ENCODE measurements around the gene NFATC1.
A peak's percentile ranks its signal among the peaks of the same experiment; 100 is the strongest.

Gene NFATC1

DNA sequence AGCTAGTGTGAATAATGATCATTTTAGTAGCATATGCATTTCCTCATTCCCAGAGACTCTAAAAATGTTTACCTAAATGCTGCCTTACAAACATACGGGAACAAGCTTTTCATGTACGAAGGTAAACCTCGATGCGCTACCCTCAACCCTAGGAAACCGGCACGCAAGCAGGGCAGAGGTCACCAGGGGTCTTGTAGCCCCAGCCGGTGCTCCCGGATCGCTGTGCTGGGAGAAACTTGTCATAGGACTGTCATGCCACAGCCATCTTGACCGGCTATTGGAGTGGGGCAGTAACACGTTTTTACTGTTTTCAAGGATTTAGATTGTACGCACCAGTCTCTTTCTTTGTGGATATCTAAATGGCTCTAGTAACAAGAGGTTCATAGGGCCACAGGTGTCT, 34.8 kb upstream of the NFATC1 start:
- H4K91ac ChIP-seq (ENCODE audit: low read depth, low read length, poor library complexity): no peak overlapping the region
- no peak overlapping the region for H2AK5ac ChIP-seq (ENCODE audit: low read depth, low read length)
- H3K4me2 ChIP-seq (ENCODE audit: insufficient read depth, low read length, poor library complexity, severe bottlenecking): no peak overlapping the region
- H3K79me1 ChIP-seq (ENCODE audit: low read depth, low read length): no peaks in the 10 kb centered on the region
- H3K4me1 ChIP-seq (ENCODE audit: control insufficient read depth in 2 of 2, insufficient read depth in 1 of 2, low read depth in 1 of 2, low read length in 2 of 2): no peaks in the 10 kb centered on the region
- no peak overlapping the region for H3K9ac ChIP-seq (ENCODE audit: low read depth, low read length, poor library complexity)
- no peak overlapping the region for H3K18ac ChIP-seq (ENCODE audit: low read length)
- H2AFZ ChIP-seq (ENCODE audit: low read length): no peak overlapping the region
- H3K4ac ChIP-seq (ENCODE audit: low read length): no peak overlapping the region
- H3K36me3 ChIP-seq (replicated peaks in 1 of 2; ENCODE audit: control insufficient read depth in 2 of 2, insufficient read depth in 2 of 2, low read length in 2 of 2): peaks cover 17 to 64% of the 10 kb centered on the region in 2 donors
- DNase-seq (ENCODE audit: low spot score): no peak
- H2BK15ac ChIP-seq (ENCODE audit: low read length): no peak overlapping the region
- H3K27me3 ChIP-seq (ENCODE audit: control insufficient read depth in 3 of 3, insufficient read depth in 3 of 3, low read depth in 1 of 3, low read length in 3 of 3): no peaks in the 10 kb centered on the region
- H3K4me3 ChIP-seq (ENCODE audit: low read length in 2 of 2): no peak overlapping the region
- H2BK120ac ChIP-seq (ENCODE audit: low read depth, low read length): no peak overlapping the region
- H2BK12ac ChIP-seq (ENCODE audit: low read length): no peak overlapping the region
- H3K23ac ChIP-seq (ENCODE audit: low read depth, low read length, poor library complexity): no peak overlapping the region
- no peak overlapping the region for H2BK5ac ChIP-seq (ENCODE audit: low read length)
- H3K9me3 ChIP-seq (replicated peaks in 1 of 2; ENCODE audit: control insufficient read depth in 2 of 2, insufficient read depth in 1 of 2, low read depth in 1 of 2, low read length in 2 of 2): peaks cover 2 to 11% of the 10 kb centered on the region in 2 donors
- no peak overlapping the region for H4K8ac ChIP-seq (ENCODE audit: low read depth, low read length)
- H3K27ac ChIP-seq (replicated peaks; ENCODE audit: low read length): no peak overlapping the region
- WGBS, 2 donors (ENCODE audit: extremely low coverage in 2 of 2, insufficient read length in 2 of 2, insufficient replicate concordance in 1 of 2): no CpG with 5 or more reads among the region's 12 CpGs
- no peak overlapping the region for H3K14ac ChIP-seq (ENCODE audit: low read length)

DNA sequence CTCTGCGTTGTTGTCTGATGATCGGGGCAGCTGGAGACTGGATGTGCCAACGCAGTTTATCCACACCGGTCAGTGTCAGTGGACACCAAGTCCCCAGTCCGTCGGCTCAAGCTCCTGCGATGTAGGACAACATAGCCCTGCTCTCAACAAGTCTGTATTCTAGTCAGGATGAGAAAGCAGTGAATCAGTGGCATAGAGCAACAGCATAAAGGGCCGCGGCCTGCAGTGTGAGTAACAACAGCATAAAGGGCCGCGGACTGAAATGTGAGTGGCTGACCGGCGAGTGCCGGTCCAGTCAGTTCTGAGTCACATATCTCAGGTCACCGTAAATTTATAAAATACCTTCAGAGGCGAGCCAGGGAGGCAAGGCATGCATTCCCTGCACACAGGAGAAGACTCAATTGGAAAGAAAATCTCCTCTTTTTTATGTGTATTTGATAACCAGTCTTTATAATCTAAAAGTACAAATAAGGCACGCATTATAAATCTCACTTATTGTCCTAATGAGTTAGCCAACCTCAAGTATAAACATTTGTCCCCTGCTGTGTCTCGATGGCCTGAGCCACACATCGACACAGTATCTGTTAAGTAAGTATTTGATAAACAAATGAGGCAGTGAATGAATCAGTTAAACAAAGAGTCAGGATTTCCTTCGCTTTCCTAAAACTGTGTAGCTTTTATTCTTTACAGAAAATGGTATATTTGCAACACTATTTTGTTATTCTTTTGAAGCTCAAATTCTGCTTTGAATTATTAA, 33.8 kb upstream of the NFATC1 start:
- H3K4me1 ChIP-seq (ENCODE audit: control insufficient read depth in 2 of 2, insufficient read depth in 1 of 2, low read depth in 1 of 2, low read length in 2 of 2): no peaks in the 10 kb centered on the region
- no CpG with 5 or more reads among the region's 20 CpGs for WGBS, 2 donors (ENCODE audit: extremely low coverage in 2 of 2, insufficient read length in 2 of 2, insufficient replicate concordance in 1 of 2)
- H3K14ac ChIP-seq (ENCODE audit: low read length): no peak overlapping the region
- H3K23ac ChIP-seq (ENCODE audit: low read depth, low read length, poor library complexity): no peak overlapping the region
- no peak overlapping the region for H2AFZ ChIP-seq (ENCODE audit: low read length)
- H3K9me3 ChIP-seq (replicated peaks in 1 of 2; ENCODE audit: control insufficient read depth in 2 of 2, insufficient read depth in 1 of 2, low read depth in 1 of 2, low read length in 2 of 2): peaks cover 2 to 11% of the 10 kb centered on the region in 2 donors
- H2BK120ac ChIP-seq (ENCODE audit: low read depth, low read length): no peak overlapping the region
- no peak overlapping the region for H3K4ac ChIP-seq (ENCODE audit: low read length)
- no peak overlapping the region for H2BK5ac ChIP-seq (ENCODE audit: low read length)
- H4K8ac ChIP-seq (ENCODE audit: low read depth, low read length): no peak overlapping the region
- H2BK12ac ChIP-seq (ENCODE audit: low read length): no peak overlapping the region
- no peak for DNase-seq (ENCODE audit: low spot score)
- no peak overlapping the region for H3K18ac ChIP-seq (ENCODE audit: low read length)
- peaks cover 17 to 68% of the 10 kb centered on the region in 2 donors for H3K36me3 ChIP-seq (replicated peaks in 1 of 2; ENCODE audit: control insufficient read depth in 2 of 2, insufficient read depth in 2 of 2, low read length in 2 of 2)
- no peak overlapping the region for H3K27ac ChIP-seq (replicated peaks; ENCODE audit: low read length)
- peak overlapping the region in 1 of 2 donors; percentile 68 for H3K4me3 ChIP-seq (ENCODE audit: low read length in 2 of 2)
- no peak overlapping the region for H3K9ac ChIP-seq (ENCODE audit: low read depth, low read length, poor library complexity)
- H2AK5ac ChIP-seq (ENCODE audit: low read depth, low read length): no peak overlapping the region
- no peak overlapping the region for H3K4me2 ChIP-seq (ENCODE audit: insufficient read depth, low read length, poor library complexity, severe bottlenecking)
- no peak overlapping the region for H4K91ac ChIP-seq (ENCODE audit: low read depth, low read length, poor library complexity)
- no peaks in the 10 kb centered on the region for H3K27me3 ChIP-seq (ENCODE audit: control insufficient read depth in 3 of 3, insufficient read depth in 3 of 3, low read depth in 1 of 3, low read length in 3 of 3)
- no peaks in the 10 kb centered on the region for H3K79me1 ChIP-seq (ENCODE audit: low read depth, low read length)
- H2BK15ac ChIP-seq (ENCODE audit: low read length): no peak overlapping the region

DNA sequence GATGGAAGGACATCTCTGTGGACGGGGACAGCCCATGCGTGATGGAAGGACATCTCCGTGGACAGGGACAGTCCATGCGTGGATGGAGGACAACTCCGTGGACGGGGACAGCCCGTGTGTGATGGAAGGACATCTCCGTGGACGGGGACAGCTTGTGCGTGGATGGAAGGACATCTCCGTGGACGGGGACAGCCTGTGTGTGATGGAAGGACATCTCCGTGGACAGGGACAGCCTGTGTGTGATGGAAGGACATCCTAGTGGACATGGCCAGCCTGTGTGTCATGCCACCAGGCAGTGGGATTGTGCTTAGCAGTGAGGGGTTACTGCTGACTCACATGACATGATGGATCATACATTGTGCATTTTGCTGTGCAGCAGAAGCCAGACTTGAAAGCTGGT, 30.0 kb upstream of the NFATC1 start:
- no peak for DNase-seq (ENCODE audit: low spot score)
- Histone ChIP-seq H2BK5ac (ENCODE audit: low read length) (no peak overlapping the region), H3K4me1 (ENCODE audit: control insufficient read depth in 2 of 2, insufficient read depth in 1 of 2, low read depth in 1 of 2, low read length in 2 of 2) (no peaks in the 10 kb centered on the region), H3K36me3 (replicated peaks in 1 of 2; ENCODE audit: control insufficient read depth in 2 of 2, insufficient read depth in 2 of 2, low read length in 2 of 2) (peaks cover 18 to 49% of the 10 kb centered on the region in 2 donors), H2BK12ac (ENCODE audit: low read length) (no peak overlapping the region), H3K4me3 (ENCODE audit: low read length in 2 of 2) (no peak overlapping the region), H4K8ac (ENCODE audit: low read depth, low read length) (peak overlapping the region; percentile 78), H2AK5ac (ENCODE audit: low read depth, low read length) (no peak overlapping the region), H3K4ac (ENCODE audit: low read length) (no peak overlapping the region), H3K18ac (ENCODE audit: low read length) (no peak overlapping the region), H2BK15ac (ENCODE audit: low read length) (no peak overlapping the region), H4K91ac (ENCODE audit: low read depth, low read length, poor library complexity) (peak overlapping the region; percentile 64), H3K23ac (ENCODE audit: low read depth, low read length, poor library complexity) (peak overlapping the region; percentile 66), H2BK120ac (ENCODE audit: low read depth, low read length) (no peak overlapping the region), H3K27ac (replicated peaks; ENCODE audit: low read length) (no peak overlapping the region), H2AFZ (ENCODE audit: low read length) (no peak overlapping the region), H3K9me3 (replicated peaks in 1 of 2; ENCODE audit: control insufficient read depth in 2 of 2, insufficient read depth in 1 of 2, low read depth in 1 of 2, low read length in 2 of 2) (peaks cover 2 to 10% of the 10 kb centered on the region in 2 donors), H3K9ac (ENCODE audit: low read depth, low read length, poor library complexity) (no peak overlapping the region), H3K79me1 (ENCODE audit: low read depth, low read length) (no peaks in the 10 kb centered on the region), H3K27me3 (ENCODE audit: control insufficient read depth in 3 of 3, insufficient read depth in 3 of 3, low read depth in 1 of 3, low read length in 3 of 3) (no peaks in the 10 kb centered on the region), H3K14ac (ENCODE audit: low read length) (no peak overlapping the region), H3K4me2 (ENCODE audit: insufficient read depth, low read length, poor library complexity, severe bottlenecking) (no peak overlapping the region)
- no CpG with 5 or more reads among the region's 13 CpGs for WGBS, 2 donors (ENCODE audit: extremely low coverage in 2 of 2, insufficient read length in 2 of 2, insufficient replicate concordance in 1 of 2)

DNA sequence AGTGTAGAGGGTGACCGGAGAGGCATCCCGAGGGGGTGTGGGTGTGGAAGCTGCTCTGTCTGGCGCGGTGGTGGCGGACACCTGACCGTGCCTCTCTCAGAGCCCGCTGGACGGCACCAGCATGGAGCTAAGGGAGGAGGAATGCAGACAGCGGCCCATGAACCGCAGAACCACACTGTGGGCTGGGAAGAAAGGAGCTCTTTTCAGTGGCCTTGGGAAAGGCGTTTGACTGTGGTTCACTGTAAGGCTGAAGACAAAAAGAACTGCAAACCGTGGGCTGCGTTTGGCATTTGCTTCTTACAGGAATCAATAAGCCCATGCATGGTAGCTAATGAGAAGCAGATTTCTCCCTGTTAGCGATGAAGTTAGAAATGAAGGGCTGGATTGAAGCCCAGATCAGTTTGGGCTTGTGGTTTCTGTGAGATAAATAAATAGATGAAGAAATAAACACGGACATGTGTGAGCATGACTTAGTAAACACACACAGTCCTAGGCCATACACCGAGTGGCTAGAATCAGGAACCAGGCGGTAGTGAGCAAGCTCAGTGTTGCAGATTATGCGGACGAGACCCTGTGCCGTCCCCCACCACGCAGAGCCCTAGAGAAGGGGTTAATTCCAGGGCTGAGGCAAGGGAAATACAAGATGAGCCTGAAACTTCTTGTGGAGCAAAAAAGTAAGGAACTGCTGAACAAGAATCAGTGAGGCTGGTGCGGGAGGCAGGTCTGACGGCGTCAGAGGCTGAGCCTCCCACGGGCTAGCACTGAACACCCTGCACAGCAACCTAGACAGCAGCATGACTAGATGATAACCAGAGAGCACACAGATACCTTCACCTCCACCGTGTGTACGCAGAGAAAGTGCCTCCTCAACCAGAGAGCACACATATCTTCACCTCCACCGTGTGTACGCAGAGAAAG, 29.3 kb upstream of the NFATC1 start:
- H4K91ac ChIP-seq (ENCODE audit: low read depth, low read length, poor library complexity): no peak overlapping the region
- no peaks in the 10 kb centered on the region for H3K27me3 ChIP-seq (ENCODE audit: control insufficient read depth in 3 of 3, insufficient read depth in 3 of 3, low read depth in 1 of 3, low read length in 3 of 3)
- H3K14ac ChIP-seq (ENCODE audit: low read length): no peak overlapping the region
- no peak overlapping the region for H3K9ac ChIP-seq (ENCODE audit: low read depth, low read length, poor library complexity)
- no peak overlapping the region for H2BK12ac ChIP-seq (ENCODE audit: low read length)
- H3K27ac ChIP-seq (replicated peaks; ENCODE audit: low read length): no peak overlapping the region
- H3K4me2 ChIP-seq (ENCODE audit: insufficient read depth, low read length, poor library complexity, severe bottlenecking): no peak overlapping the region
- H3K36me3 ChIP-seq (replicated peaks in 1 of 2; ENCODE audit: control insufficient read depth in 2 of 2, insufficient read depth in 2 of 2, low read length in 2 of 2): peaks cover 18 to 41% of the 10 kb centered on the region in 2 donors
- H3K79me1 ChIP-seq (ENCODE audit: low read depth, low read length): no peaks in the 10 kb centered on the region
- no peak overlapping the region for H3K4me3 ChIP-seq (ENCODE audit: low read length in 2 of 2)
- H3K9me3 ChIP-seq (replicated peaks in 1 of 2; ENCODE audit: control insufficient read depth in 2 of 2, insufficient read depth in 1 of 2, low read depth in 1 of 2, low read length in 2 of 2): peaks cover 2 to 6% of the 10 kb centered on the region in 2 donors
- H2BK120ac ChIP-seq (ENCODE audit: low read depth, low read length): no peak overlapping the region
- no peak overlapping the region for H3K4ac ChIP-seq (ENCODE audit: low read length)
- H3K23ac ChIP-seq (ENCODE audit: low read depth, low read length, poor library complexity): peak overlapping the region; percentile 66
- H3K4me1 ChIP-seq (ENCODE audit: control insufficient read depth in 2 of 2, insufficient read depth in 1 of 2, low read depth in 1 of 2, low read length in 2 of 2): no peaks in the 10 kb centered on the region
- no peak overlapping the region for H3K18ac ChIP-seq (ENCODE audit: low read length)
- H2AFZ ChIP-seq (ENCODE audit: low read length): no peak overlapping the region
- WGBS, 2 donors (ENCODE audit: extremely low coverage in 2 of 2, insufficient read length in 2 of 2, insufficient replicate concordance in 1 of 2): no CpG with 5 or more reads among the region's 29 CpGs
- no peak overlapping the region for H2AK5ac ChIP-seq (ENCODE audit: low read depth, low read length)
- H2BK5ac ChIP-seq (ENCODE audit: low read length): no peak overlapping the region
- no peak for DNase-seq (ENCODE audit: low spot score)
- H2BK15ac ChIP-seq (ENCODE audit: low read length): no peak overlapping the region
- no peak overlapping the region for H4K8ac ChIP-seq (ENCODE audit: low read depth, low read length)

Measured in neuronal stem cell (in vitro differentiated cells).